ENCODE measurements around the gene TNIK. TPM values are rescaled to one million over a fixed set of nuclear protein-coding genes. Genes with fewer than 3 reads are reported as not detected.

Gene TNIK
- total and polyA plus RNA-seq, 10 of the 15 experiments (the other 5 are each of a cell fraction or from before 2014, with no cell fraction given), result 13.9 to 74.3 (median 48.2) TPM

GRCh38 chr3:171065732-171066131 is 394.5 kb downstream of the TNIK start (continued):
- TF ChIP-seq ZNF687 (IDR thresholded peaks at IDR 0.05) (no peak), CBX5 (IDR thresholded peaks at IDR 0.05; ENCODE audit: low read depth) (no peak), ATF7 (IDR thresholded peaks at IDR 0.05; ENCODE audit: low read depth) (no peak), WRNIP1 (IDR thresholded peaks at IDR 0.05; ENCODE audit: borderline replicate concordance, low read depth, low read length) (no peak)

GRCh38 chr3:171064461-171064860 is 395.7 kb downstream of the TNIK start:
- FAIRE-seq, result no peak
- Histone ChIP-seq H3K4me3 (no peak overlapping the region), H4K20me1 (ENCODE audit: control insufficient read depth, insufficient read depth) (no peaks in the 10 kb centered on the region), H3K36me3 (ENCODE audit: control insufficient read depth in 2 of 2, insufficient read depth in 2 of 2, low read length in 1 of 2) (peaks cover 2 to 28% of the 10 kb centered on the region in 2 experiments; a peak in 3 of 4 replicates), H3K9ac (ENCODE audit: control insufficient read depth, insufficient read depth, low read length) (no peak overlapping the region), H3K4me1 (ENCODE audit: control insufficient read depth, insufficient read depth, low read length) (no peaks in the 10 kb centered on the region), H3K27me3 (replicated peaks in 1 of 2; ENCODE audit: control insufficient read depth in 2 of 2, insufficient read depth in 2 of 2, low read length in 1 of 2) (no peaks in the 10 kb centered on the region), H3K27ac (ENCODE audit: control insufficient read depth, insufficient read depth) (no peak overlapping the region), H3K79me2 (ENCODE audit: control insufficient read depth, insufficient read depth, low read length) (no peaks in the 10 kb centered on the region), H3K4me2 (ENCODE audit: control insufficient read depth, insufficient read depth) (no peak overlapping the region), H2AFZ (ENCODE audit: control insufficient read depth, low read depth, low read length) (no peak overlapping the region), H3K9me3 (replicated peaks; ENCODE audit: control insufficient read depth, insufficient read depth, low read length) (no peaks in the 10 kb centered on the region)
- WGBS (ENCODE audit: insufficient coverage, insufficient replicate concordance, low lambda C conversion rate, missing lambda C conversion rate), result 64% methylated on average over 2 of the region's 2 CpGs
- POLR2A ChIA-PET, result no interaction called here
- intact Hi-C loops (cut with micrococcal nuclease; ENCODE audit: unreplicated experiment), result no loop called here
- in situ Hi-C loops (cut with MboI), result no loop called here
- CTCF ChIA-PET, result interaction anchor here (0.6 kb wide), 1 partner anchor 79 kb away, joined by 3 read pairs; no protein-coding TSS in a partner anchor
- no TSS peak for BruUV-seq (replicated peaks)
- no peak for ATAC-seq
- RAD21 ChIA-PET (ENCODE audit: unreplicated experiment), result no interaction called here
- SMC1A ChIA-PET (ENCODE audit: uncharacterized antibody, unreplicated experiment), result no interaction called here
- no peak for DNase-seq (ENCODE audit: low read depth, low spot score)
- TF ChIP-seq IKZF1 (conservative IDR thresholded peaks at IDR 0.05), result no peak
- TF ChIP-seq RELA (IDR thresholded peaks at IDR 0.05; ENCODE audit: borderline replicate concordance, partially characterized antibody), result no peak
- TF ChIP-seq ATF2 (IDR thresholded peaks at IDR 0.05; ENCODE audit: low read length), result no peak
- no peak for TF ChIP-seq NR2C2 (IDR thresholded peaks at IDR 0.05; ENCODE audit: borderline replicate concordance, control insufficient read depth, insufficient read length, low read depth)
- TF ChIP-seq E4F1 (IDR thresholded peaks at IDR 0.05; ENCODE audit: borderline replicate concordance, partially characterized antibody), result no peak

Data from GM12878 (cell line).